ENCODE measurements around the gene SLC6A12. TPM values are rescaled to one million over a fixed set of nuclear protein-coding genes. Genes with fewer than 3 reads are reported as not detected.
A peak's percentile ranks its signal among the peaks of the same experiment; 100 is the strongest.

SLC6A12 gene
- total RNA-seq, 2 experiments from 2014 or later, result not detected

GRCh38 chr12:144650-145284 lies 69.2 kb downstream of the SLC6A12 start:
- Mint-ChIP-seq H3K36me3 (ENCODE audit: low read depth) (no peaks in the 10 kb centered on the region), H3K4me1 (ENCODE audit: low read depth) (peaks cover 10% of the 10 kb centered on the region), H3K4me3 (no peak overlapping the region), H3K27me3 (peaks cover 3% of the 10 kb centered on the region), H3K9me3 (no peaks in the 10 kb centered on the region), H3K27ac (no peak overlapping the region)
- intact Hi-C loops (cut with micrococcal nuclease), result no loop called here
- ATAC-seq (no peak), DNase-seq (no peak)
- ChIA-PET CTCF (no interaction called here), POLR2A (no interaction called here)
- TF ChIP-seq CTCF (IDR thresholded peaks at IDR 0.05), result no peak

GRCh38 chr12:143964-144649 lies 69.8 kb downstream of the SLC6A12 start:
- intact Hi-C loops (cut with micrococcal nuclease), result no loop called here
- Mint-ChIP-seq H3K4me1 (ENCODE audit: low read depth) (peaks cover 11% of the 10 kb centered on the region), H3K27ac (no peak overlapping the region), H3K27me3 (peaks cover 5% of the 10 kb centered on the region), H3K9me3 (no peaks in the 10 kb centered on the region), H3K36me3 (ENCODE audit: low read depth) (no peaks in the 10 kb centered on the region), H3K4me3 (no peak overlapping the region)
- ATAC-seq (no peak), DNase-seq (no peak)
- no peak for TF ChIP-seq CTCF (IDR thresholded peaks at IDR 0.05)
- POLR2A ChIA-PET, result no interaction called here
- CTCF ChIA-PET, result no interaction called here

- H3K9me3 Mint-ChIP-seq, result no peaks in the 10 kb centered on the region
- TF ChIP-seq CTCF (IDR thresholded peaks at IDR 0.05), result no peak
- peak overlapping the region; percentile 74 for H3K4me3 Mint-ChIP-seq
- ATAC-seq (no peak), DNase-seq (no peak)
- ChIA-PET CTCF (interaction anchor here (1.0 kb wide), 1 partner anchor 13 kb away, joined by 4 read pairs; no protein-coding TSS in a partner anchor), POLR2A (no interaction called here)
- no peaks in the 10 kb centered on the region for H3K36me3 Mint-ChIP-seq (ENCODE audit: low read depth)
- peaks cover 10% of the 10 kb centered on the region for H3K27me3 Mint-ChIP-seq
- H3K27ac Mint-ChIP-seq, result no peak overlapping the region
- intact Hi-C loops (cut with micrococcal nuclease), result no loop called here
- H3K4me1 Mint-ChIP-seq (ENCODE audit: low read depth), result peaks cover 12% of the 10 kb centered on the region
Observed at GRCh38 chr12:140162-140561, 73.8 kb downstream of the SLC6A12 start.

Other genes with a start within 250 kb of the SLC6A12 start
- 1 to 10 TPM; 2.5 to 2.7 TPM for gene IQSEC3, start 147.4 kb downstream of the SLC6A12 start, total RNA-seq
- not detected for gene SLC6A13, start 48.7 kb upstream of the SLC6A12 start, total RNA-seq
- gene KDM5A, start 175.2 kb upstream of the SLC6A12 start, total RNA-seq, result 10 to 100 TPM; 60.0 to 68.9 TPM
- gene CCDC77, start 187.5 kb upstream of the SLC6A12 start, total RNA-seq, result 10 to 100 TPM; 14.0 to 19.0 TPM
- 1 to 10 TPM; 2.8 to 3.4 TPM for gene B4GALNT3, start 245.8 kb upstream of the SLC6A12 start, total RNA-seq

All from activated CD8-positive, alpha-beta T cell treated with anti-CD3 and anti-CD28 coated beads for 36 hours (primary cell).